Suprapubic skin (tissue), 4 donors: Measurements from ENCODE around the gene CNTN4. TPM values are rescaled to one million over a fixed set of nuclear protein-coding genes. Genes with fewer than 3 reads are reported as not detected.

ENCODE experiments used
- DNase-seq, 2 donors: peaks; one replicate each; pipeline ENCODE4 v3.0.0-alpha.2; 2019; ENCODE audit warnings: low spot score in 2 of 2
- H3K27ac ChIP-seq: fragments of 200-600 bp; sonication (generic); one replicate; pipeline ENCODE4 v1.5.1; 2019
- H3K27me3 ChIP-seq: fragments of 200-600 bp; sonication (generic); one replicate; pipeline ENCODE4 v1.5.1; 2019
- H3K36me3 ChIP-seq: fragments of 200-600 bp; sonication (generic); one replicate; pipeline ENCODE4 v1.5.1; 2019
- H3K4me1 ChIP-seq: fragments of 200-600 bp; sonication (generic); one replicate; pipeline ENCODE4 v1.5.1; 2019
- H3K4me3 ChIP-seq: fragments of 200-600 bp; sonication (generic); one replicate; pipeline ENCODE4 v1.5.1; 2019; ENCODE audit warnings: mild to moderate bottlenecking
- H3K9me3 ChIP-seq: fragments of 200-600 bp; sonication (generic); one replicate; pipeline ENCODE4 v1.5.1; 2019
- EP300 ChIP-seq: sonication (generic); formaldehyde crosslinking; IDR thresholded peaks from one replicate; pipeline ENCODE4 v1.6.1; 2017; ENCODE audit warnings: antibody characterized with exemption
- POLR2A ChIP-seq, 2 donors: fragments of 450-650 bp; IDR thresholded peaks; one replicate each; pipeline ENCODE4 v1.6.1; 2017; ENCODE audit warnings: antibody characterized with exemption in 2 of 2, mild to moderate bottlenecking in 2 of 2, moderate library complexity in 2 of 2
- POLR2AphosphoS5 ChIP-seq, 3 donors: sonication (generic); formaldehyde crosslinking; IDR thresholded peaks; one replicate each; pipeline ENCODE4 v1.6.1; 2017; ENCODE audit warnings: antibody characterized with exemption in 3 of 3
- WGBS: methylation state at CpG from one replicate; pipeline ENCODE4 v1.1.5; 2018; 5-methylcytosine and 5-hydroxymethylcytosine counted together
- total RNA-seq, 4 donors: library from RNA; depleted of rRNA; stranded (reverse); fragments of >200 nt; gene quantifications; one replicate each; pipeline ENCODE4 v1.1.0, GENCODE V29; 2016
- TF ChIP-seq, protein P1 (sequence below), 2 donors: fragments of 200-600 bp in 1 of 2; fragments of 450-650 bp in 1 of 2; sonication (generic) in 1 of 2; IDR thresholded peaks; one replicate each; pipeline ENCODE4 v1.5.1; 2016 to 2019; ENCODE audit warnings: antibody characterized with exemption in 2 of 2, mild to moderate bottlenecking in 1 of 2, moderate library complexity in 1 of 2

Gene CNTN4
- total RNA-seq, 4 donors from 2014 or later, result 0.60 to 8.1 (median 7.5) TPM

DNA sequence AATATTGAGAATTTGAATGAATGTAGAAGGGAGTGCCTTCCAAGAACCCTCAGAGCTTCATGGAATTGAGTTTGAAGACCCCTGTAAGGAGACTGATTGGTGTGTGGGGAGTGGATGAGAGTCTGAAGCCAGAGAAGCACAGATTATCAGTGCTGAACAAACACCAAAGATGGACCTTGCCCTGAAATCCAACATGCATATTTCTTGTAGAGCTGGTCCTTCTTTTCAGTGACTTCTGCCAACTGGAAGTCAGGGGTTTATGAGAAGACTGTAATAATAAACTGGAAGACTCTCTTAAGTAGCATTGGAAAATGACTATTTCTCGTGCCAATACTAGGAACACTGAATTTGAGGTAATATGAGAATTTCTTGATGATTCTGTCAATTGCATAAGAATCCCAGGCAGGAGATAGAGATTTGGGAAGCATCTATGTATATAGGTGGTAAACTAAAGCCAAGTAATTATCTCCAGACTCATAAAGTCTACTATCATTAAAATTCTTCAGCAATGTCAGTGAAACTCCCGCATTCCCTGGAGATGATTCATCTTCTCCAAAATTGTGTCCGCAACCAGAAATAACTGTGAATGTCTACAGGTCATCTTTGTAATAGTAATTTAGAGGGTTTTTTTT lies 797.8 kb downstream of the CNTN4 start:
- WGBS, result 72% methylated on average over 3 of the region's 3 CpGs

DNA sequence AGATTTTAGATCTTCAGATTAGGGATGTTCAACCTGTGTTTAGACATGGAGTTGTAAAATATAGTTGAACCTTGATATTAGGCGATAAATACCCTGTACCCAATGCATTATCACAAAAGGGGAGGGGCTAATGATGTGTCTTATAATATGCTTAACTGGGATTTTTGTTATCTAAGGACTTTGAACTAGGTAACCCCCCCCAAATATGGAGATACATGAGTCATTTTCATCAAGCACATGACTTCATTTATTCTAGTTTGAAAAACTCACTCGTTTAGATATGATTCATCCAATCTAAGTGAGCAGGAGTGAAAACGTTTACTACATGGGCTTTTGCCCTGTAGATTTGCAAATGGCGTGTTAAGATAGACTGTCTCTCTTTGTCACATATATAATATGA lies 799.2 kb downstream of the CNTN4 start:
- TF ChIP-seq POLR2A (IDR thresholded peaks at IDR 0.05), result no peak
- TF ChIP-seq POLR2AphosphoS5 (IDR thresholded peaks at IDR 0.05), result no peak
- TF ChIP-seq, protein P1, sequence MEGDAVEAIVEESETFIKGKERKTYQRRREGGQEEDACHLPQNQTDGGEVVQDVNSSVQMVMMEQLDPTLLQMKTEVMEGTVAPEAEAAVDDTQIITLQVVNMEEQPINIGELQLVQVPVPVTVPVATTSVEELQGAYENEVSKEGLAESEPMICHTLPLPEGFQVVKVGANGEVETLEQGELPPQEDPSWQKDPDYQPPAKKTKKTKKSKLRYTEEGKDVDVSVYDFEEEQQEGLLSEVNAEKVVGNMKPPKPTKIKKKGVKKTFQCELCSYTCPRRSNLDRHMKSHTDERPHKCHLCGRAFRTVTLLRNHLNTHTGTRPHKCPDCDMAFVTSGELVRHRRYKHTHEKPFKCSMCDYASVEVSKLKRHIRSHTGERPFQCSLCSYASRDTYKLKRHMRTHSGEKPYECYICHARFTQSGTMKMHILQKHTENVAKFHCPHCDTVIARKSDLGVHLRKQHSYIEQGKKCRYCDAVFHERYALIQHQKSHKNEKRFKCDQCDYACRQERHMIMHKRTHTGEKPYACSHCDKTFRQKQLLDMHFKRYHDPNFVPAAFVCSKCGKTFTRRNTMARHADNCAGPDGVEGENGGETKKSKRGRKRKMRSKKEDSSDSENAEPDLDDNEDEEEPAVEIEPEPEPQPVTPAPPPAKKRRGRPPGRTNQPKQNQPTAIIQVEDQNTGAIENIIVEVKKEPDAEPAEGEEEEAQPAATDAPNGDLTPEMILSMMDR (IDR thresholded peaks at IDR 0.05), result no peak
- TF ChIP-seq EP300, result no peak
- Histone ChIP-seq H3K36me3 (no peaks in the 10 kb centered on the region), H3K9me3 (no peaks in the 10 kb centered on the region), H3K27me3 (no peaks in the 10 kb centered on the region), H3K27ac (no peak overlapping the region), H3K4me3 (no peak overlapping the region), H3K4me1 (no peaks in the 10 kb centered on the region)
- WGBS, result 84% methylated on average over 4 of the region's 4 CpGs
- no peak for DNase-seq

More for the DNA sequence above, 797.8 kb downstream of the CNTN4 start:
- DNase-seq, result no peak
- H3K27me3 ChIP-seq, result no peaks in the 10 kb centered on the region
- H3K36me3 ChIP-seq, result no peaks in the 10 kb centered on the region
- TF ChIP-seq POLR2A (IDR thresholded peaks at IDR 0.05) (no peak), EP300 (no peak), POLR2AphosphoS5 (IDR thresholded peaks at IDR 0.05) (no peak)
- TF ChIP-seq, protein P1 (IDR thresholded peaks at IDR 0.05), result no peak
- H3K27ac ChIP-seq, result no peak overlapping the region
- H3K4me3 ChIP-seq, result no peak overlapping the region
- no peaks in the 10 kb centered on the region for H3K9me3 ChIP-seq
- H3K4me1 ChIP-seq, result no peaks in the 10 kb centered on the region

DNA sequence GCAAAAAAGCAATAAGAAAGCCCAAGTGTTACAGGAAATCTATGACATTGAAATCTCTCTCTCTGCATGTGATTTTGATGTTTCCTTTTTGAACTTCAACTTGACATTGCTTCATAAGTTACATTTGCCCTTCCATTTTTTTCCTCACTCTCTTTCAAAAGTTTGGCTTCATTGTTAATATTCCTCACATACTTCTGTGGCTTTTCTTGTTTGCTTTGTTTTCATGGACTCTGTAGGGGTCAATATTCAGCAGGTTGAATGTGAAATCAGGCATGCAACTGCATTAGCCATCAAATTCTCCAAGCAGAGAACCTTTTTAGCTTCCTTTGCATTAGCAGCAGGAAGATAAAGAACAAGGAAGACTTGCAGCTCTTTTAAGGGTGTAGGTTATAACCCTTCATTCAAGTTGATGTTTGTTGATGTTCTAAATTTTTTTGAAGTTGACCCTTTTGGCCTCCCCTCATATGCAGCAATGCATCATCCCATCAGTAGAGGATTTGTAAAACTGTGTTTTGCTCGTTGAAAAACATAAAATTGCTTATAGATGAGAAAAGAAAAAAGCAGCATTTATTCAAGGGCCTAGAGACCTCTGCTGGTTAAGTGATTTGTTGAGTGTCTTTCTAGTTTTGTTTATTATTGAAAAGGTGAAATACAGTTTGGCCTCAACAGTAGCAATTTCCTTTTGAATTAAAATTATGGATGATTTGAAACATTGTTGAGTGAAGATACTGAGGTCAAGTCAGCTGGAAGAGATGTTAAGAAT lies 800.1 kb downstream of the CNTN4 start:
- Histone ChIP-seq H3K9me3 (no peaks in the 10 kb centered on the region), H3K27me3 (no peaks in the 10 kb centered on the region), H3K36me3 (no peaks in the 10 kb centered on the region), H3K27ac (no peak overlapping the region), H3K4me1 (no peaks in the 10 kb centered on the region), H3K4me3 (no peak overlapping the region)
- DNase-seq, result no peak
- 18% methylated on average over 1 of the region's 1 CpG for WGBS
- TF ChIP-seq POLR2A (IDR thresholded peaks at IDR 0.05) (no peak), EP300 (no peak), POLR2AphosphoS5 (IDR thresholded peaks at IDR 0.05) (no peak)
- TF ChIP-seq, protein P1 (IDR thresholded peaks at IDR 0.05), result no peak

DNA sequence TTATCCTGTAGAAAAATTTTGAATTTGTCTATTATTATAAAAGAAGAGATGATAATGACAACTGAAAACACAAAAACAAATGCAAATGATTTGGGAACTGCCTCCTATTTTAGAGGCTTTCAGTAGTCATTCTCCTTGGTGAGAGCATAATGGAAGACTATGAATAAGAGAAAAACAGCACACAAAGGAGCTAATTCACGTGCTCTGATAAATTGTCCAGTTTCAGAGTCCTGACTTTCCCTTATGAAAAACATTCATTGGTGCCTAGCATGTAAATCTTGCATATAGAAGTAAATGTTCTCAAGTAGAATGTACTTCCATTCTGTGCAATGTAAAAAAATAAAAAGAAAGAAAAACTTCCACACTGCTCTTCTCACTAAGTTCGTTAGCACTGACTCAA lies 805.4 kb downstream of the CNTN4 start:
- Histone ChIP-seq H3K36me3 (no peaks in the 10 kb centered on the region), H3K4me3 (no peak overlapping the region), H3K4me1 (no peaks in the 10 kb centered on the region), H3K27ac (no peak overlapping the region), H3K27me3 (no peaks in the 10 kb centered on the region), H3K9me3 (no peaks in the 10 kb centered on the region)
- 83% methylated on average over 2 of the region's 2 CpGs for WGBS
- no peak for TF ChIP-seq POLR2A (IDR thresholded peaks at IDR 0.05)
- TF ChIP-seq POLR2AphosphoS5 (IDR thresholded peaks at IDR 0.05), result no peak
- TF ChIP-seq, protein P1 (IDR thresholded peaks at IDR 0.05), result no peak
- no peak for TF ChIP-seq EP300
- DNase-seq, result no peak

DNA sequence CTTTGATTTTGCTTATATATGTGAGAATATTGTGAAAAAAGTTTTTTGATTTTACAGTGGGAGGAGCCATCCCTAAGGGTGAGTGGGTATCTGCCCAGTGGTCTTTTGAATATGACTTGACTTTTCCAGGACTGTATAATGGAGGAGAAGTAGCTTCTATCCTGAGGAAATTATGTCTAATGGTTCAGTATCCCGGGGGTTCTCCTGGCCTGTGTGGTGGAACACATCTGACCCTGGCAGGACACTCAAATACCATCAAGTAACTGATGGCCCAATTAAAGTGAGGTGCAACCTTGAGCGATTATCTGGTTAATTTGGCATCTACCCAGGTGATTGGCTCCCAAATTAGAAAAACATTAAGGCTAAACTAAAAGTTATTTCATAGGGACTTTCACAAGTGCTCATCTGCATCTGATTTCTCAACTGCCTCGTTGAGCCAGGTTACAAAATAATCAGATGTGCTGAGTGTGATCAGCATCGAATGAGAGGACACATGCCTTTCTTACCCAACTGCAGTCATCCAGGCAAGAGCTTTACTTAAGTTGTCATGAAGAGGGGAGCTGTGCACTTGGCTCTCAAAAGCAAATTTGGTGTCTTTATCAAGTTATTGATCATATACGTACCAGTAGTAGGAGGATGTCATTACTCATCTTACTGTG lies 810.2 kb downstream of the CNTN4 start:
- H3K27ac ChIP-seq, result no peak overlapping the region

More for the DNA sequence above, 810.2 kb downstream of the CNTN4 start:
- Histone ChIP-seq H3K27me3 (no peaks in the 10 kb centered on the region), H3K36me3 (no peaks in the 10 kb centered on the region), H3K4me3 (no peak overlapping the region), H3K4me1 (no peaks in the 10 kb centered on the region), H3K9me3 (no peaks in the 10 kb centered on the region)
- TF ChIP-seq EP300 (no peak), POLR2A (IDR thresholded peaks at IDR 0.05) (no peak), POLR2AphosphoS5 (IDR thresholded peaks at IDR 0.05) (no peak)
- TF ChIP-seq, protein P1 (IDR thresholded peaks at IDR 0.05), result no peak
- WGBS, result 73% methylated on average over 5 of the region's 5 CpGs
- DNase-seq, result no peak
